GM21526 (cell line): Measurements from ENCODE around the gene JAG2.

Experiments
- ATAC-seq: cut with Tn5 transposase; IDR thresholded peaks from one replicate; pipeline ENCODE4 v1.9.1; 2021; ENCODE audit warnings: moderate library complexity; ENCODE audit not compliant: unreplicated experiment, low FRiP score

Gene JAG2

DNA sequence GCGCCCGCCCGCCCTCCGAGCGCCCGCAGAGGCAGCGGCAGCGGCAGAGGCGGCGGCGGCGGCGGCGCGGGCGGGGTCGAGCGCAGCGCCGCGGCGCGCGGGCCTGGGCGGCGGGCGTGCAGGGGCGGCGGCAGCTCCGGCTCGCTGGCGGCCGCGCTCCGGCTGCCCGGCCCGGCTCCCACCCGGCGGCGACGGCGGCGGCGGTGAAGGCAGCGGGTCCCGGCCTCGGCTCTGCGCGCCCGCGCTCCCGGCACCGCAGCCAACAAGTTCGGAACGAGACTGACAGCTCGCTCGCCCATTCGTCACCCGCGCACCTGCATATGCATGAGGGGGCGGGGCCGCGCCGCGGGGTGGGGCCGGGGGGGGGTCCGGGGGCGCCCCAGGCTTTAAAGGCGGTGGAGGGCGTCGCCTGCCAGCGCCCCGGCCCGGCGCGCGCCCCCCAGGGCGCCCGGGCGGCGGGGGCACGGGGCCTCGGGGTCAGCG is at the start of gene JAG2:
TSS of gene JAG2 (minus strand) at position 281 of the 483 bp plus-strand sequence. CDS start 356 bp downstream, outside the sequence.
- no peak for ATAC-seq

- no peak for ATAC-seq
Observed at GRCh38 chr14:105217774-105218173, 49.2 kb upstream of the JAG2 start.

GRCh38 chr14:105216490-105217247 is 48.1 kb upstream of the JAG2 start:
- no peak for ATAC-seq

GRCh38 chr14:105215602-105216001 is 47.0 kb upstream of the JAG2 start:
- ATAC-seq: no peak

- ATAC-seq: no peak
Observed at GRCh38 chr14:105214324-105214915, 45.8 kb upstream of the JAG2 start.

GRCh38 chr14:105213361-105213760 is 44.8 kb upstream of the JAG2 start:
- ATAC-seq: no peak

GRCh38 chr14:105212541-105213300 is 44.1 kb upstream of the JAG2 start:
- ATAC-seq: no peak

- ATAC-seq: no peak
Observed at GRCh38 chr14:105211758-105212089, 43.1 kb upstream of the JAG2 start.

DNA sequence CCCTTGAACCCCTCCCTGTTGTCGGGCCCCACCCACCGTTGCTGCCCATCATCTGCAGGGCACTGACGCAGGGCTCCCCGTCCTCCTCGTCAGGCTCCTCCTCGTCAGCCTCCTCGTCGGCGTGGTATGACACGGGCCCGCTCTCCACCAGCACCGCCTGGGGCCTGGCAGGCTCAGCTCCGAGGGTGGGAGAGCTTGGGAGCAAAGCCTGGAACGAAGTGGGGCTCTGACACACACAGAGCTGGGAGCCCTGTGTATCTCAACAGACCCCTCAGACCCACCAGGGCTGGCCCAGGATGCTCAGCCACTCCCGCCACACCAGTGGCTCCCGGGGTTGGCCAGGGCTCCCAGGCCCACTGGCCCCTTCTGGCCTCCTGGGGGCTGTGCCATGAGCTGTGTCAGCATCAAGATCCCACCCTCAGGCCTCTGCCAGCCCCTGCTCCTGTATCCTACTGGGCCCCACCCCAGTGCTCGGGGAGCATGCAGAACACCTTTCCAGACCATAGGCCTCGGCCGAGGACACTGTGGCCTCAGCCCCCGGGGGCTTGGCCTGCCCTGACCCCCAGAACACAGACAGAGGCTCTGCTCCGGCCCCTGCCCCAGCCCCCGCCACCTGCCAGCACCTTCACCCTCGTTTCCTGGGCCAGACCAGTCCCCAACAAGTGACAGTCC is 42.6 kb upstream of the JAG2 start:
- no peak for ATAC-seq

DNA sequence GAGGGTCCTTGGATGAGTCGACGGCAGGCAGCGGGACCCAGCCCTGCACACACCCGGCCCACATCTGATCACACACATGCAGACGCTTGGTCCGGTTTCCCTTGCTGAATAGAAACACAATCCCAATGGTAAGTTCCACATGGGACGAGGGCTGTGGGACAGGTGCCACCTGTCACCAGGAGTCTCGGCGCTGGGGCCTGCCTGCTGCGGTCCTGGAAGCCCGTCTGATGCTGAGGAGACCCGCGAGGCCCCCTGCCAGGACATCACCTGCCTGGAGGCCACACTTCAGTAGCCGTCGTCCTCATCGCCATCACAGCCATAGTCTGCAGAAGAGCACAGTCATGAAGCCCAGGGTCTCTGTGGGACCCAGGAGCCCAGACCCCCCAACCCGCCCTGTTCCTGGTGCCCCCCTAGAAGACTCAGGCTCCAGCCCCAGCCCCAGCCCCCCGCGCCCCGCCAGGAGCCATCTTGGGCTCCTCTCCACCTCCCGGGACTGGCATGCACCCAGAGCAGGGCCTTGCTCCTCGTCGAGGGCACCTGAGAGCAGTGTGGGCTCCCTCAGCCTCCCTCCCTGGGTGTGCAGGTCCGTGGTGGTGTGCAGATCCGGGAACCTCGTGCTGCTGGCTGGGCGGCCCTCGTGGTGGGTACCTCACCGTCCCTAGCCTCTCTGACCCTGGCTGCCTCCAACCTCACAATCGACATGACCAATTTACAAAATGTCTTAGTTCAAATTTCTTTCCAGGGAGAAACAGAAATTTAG is 41.9 kb upstream of the JAG2 start:
- ATAC-seq: no peak

DNA sequence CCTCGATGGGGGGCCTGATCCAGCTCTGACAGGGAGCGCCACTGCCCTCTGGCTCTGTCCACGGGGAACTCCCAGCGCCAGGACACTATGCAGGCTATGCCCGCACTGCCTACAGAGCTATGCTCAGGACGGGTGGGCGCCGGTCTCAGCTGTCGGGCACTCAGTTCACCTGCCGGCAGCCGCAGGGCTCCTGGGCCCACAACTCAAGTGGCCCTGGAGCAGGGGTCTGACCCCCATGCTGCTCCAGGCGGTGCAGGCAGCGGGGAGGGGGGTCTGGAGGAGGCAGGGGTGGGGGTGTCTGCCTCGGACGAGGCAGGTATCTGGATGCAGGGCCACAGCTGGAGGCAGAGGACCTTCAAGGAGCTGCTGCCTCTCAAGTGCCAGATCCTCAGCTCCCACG is 41.1 kb upstream of the JAG2 start:
- ATAC-seq: no peak

GRCh38 chr14:105209091-105209490 is 40.5 kb upstream of the JAG2 start:
- no peak for ATAC-seq

- ATAC-seq: no peak
Observed at GRCh38 chr14:105208738-105209075, 40.1 kb upstream of the JAG2 start.

- no peak for ATAC-seq
Observed at GRCh38 chr14:105207996-105208737, 39.6 kb upstream of the JAG2 start.

DNA sequence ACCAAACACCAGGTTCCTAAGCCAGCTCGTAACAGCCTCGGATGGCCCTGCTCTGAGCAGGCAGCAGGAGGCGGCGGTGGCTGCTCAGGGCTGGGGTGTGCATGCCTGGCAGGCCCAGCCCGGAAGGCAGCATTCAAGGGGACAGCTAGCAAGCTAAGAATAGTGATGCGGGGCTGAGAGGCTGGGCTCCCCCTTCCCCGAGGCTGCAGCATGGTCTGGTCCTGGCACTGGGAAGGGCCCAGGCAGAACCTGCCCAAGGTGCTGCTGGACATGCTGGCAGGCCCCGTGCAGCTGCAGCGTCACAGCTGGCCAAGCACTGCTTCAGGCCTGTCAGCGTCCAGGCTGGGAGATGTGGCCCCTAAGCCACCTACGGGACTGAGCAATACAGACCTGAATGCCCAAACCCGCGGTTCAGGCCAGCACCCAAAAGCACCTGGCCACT is 38.9 kb upstream of the JAG2 start:
- ATAC-seq: no peak

DNA sequence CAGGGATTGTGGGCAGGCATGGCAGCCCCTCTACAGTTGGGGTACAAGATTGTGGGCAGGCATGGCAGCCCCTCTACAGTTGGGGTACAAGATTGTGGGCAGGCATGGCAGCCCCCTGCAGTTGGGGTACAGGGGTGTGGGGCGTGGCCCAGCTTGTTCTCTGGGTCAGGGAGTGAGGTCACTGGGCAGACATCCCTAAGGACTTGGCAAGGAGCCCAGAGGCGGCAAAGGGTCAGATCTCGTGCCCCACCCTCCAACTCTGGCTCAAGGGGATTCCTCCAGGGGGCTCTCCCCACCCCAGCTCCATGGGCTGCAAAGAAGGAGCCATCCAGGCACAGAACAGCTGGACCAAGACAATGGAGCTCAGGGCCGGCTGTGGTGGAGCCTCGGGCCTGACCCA is 38.3 kb upstream of the JAG2 start:
- no peak for ATAC-seq

GRCh38 chr14:105205673-105206208 is 37.2 kb upstream of the JAG2 start:
- no peak for ATAC-seq

GRCh38 chr14:105204931-105205672 is 36.5 kb upstream of the JAG2 start:
- no peak for ATAC-seq
